OCI-LY3 (cell line): ENCODE data around the gene GRAMD1C.

Source experiments
- EZH2phosphoT487 ChIP-seq: fragments of 200-600 bp; shearing (Covaris generic); IDR thresholded peaks from 2 replicates; pipeline ENCODE4 v1.6.1; 2018; ENCODE audit warnings: antibody characterized with exemption, mixed run types, low read depth
- TF ChIP-seq, protein P1 (sequence below): fragments of 200-600, 300-600 bp; sonication (generic); IDR thresholded peaks from 2 replicates; pipeline ENCODE4 v1.5.1; 2014; ENCODE audit warnings: antibody characterized with exemption, low read length, low read depth

DNA sequence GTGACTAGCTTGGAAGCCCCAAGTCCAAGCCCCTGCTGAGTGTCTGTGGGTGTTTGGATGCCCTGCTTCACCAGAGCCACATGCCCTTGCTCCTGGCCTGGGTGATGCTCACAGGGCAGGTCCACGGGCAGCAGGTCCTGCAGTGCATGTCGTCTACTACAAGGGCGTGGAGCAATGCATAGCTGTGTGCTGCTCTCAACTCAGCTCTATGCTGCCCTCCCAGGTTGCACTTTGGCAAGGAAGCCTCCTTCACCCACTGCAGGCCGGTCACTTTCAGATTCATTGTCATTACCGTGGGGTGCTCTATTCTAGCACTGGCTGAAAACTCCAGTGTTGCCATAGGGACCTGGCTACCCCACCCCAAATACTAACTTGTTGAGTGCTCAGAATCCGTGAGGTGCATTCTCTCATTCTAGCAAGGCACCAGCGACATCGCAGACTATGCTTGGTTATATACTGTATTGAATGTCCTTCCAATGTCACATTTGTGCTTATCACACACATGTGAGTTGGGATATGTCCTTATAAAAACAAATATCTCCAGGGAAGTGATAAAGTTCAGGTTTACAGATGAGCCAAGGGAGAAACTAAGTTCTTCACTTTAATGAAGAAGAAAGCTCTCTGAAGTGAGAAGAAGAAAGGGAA is 51.8 kb downstream of the GRAMD1C start:
- TF ChIP-seq, protein P1, sequence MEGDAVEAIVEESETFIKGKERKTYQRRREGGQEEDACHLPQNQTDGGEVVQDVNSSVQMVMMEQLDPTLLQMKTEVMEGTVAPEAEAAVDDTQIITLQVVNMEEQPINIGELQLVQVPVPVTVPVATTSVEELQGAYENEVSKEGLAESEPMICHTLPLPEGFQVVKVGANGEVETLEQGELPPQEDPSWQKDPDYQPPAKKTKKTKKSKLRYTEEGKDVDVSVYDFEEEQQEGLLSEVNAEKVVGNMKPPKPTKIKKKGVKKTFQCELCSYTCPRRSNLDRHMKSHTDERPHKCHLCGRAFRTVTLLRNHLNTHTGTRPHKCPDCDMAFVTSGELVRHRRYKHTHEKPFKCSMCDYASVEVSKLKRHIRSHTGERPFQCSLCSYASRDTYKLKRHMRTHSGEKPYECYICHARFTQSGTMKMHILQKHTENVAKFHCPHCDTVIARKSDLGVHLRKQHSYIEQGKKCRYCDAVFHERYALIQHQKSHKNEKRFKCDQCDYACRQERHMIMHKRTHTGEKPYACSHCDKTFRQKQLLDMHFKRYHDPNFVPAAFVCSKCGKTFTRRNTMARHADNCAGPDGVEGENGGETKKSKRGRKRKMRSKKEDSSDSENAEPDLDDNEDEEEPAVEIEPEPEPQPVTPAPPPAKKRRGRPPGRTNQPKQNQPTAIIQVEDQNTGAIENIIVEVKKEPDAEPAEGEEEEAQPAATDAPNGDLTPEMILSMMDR = peak; percentile 22; the same call in 1 of the 2 replicates
- TF ChIP-seq EZH2phosphoT487 = no peak
